WTC11 (cell line): ENCODE results near the gene KCTD16. TPM values are rescaled to one million over a fixed set of nuclear protein-coding genes. Genes with fewer than 3 reads are reported as not detected.

Experiments used
- ATAC-seq: fragments of 200-7000 bp; cut with Tn5 transposase; 2 replicates; pipeline ENCODE4 v1.10.0; 2021; ENCODE audit warnings: mild to moderate bottlenecking, moderate library complexity
- CTCF ChIA-PET: fragments of 300-600 bp; sonication (Branson Sonifier 250); formaldehyde crosslinking; loops from one replicate; lab custom pipeline; 2021; ENCODE audit warnings: antibody characterized with exemption; lab: Charles Lee
- POLR2A ChIA-PET: fragments of 350-600 bp; sonication (Branson Sonifier 250); formaldehyde crosslinking; loops from one replicate; lab custom pipeline; 2021; ENCODE audit warnings: antibody characterized with exemption; lab: Charles Lee
- DNase-seq: peaks from one replicate; pipeline ENCODE4 v3.0.0; 2021; ENCODE audit warnings: low spot score
- H3K27ac Mint-ChIP-seq: 2 replicates; pipeline ENCODE4 v1.8.0; 2021; ENCODE audit warnings: mixed read lengths
- H3K27me3 Mint-ChIP-seq: 2 replicates; pipeline ENCODE4 v1.8.0; 2021; ENCODE audit warnings: low read depth, mild to moderate bottlenecking, moderate library complexity, mixed read lengths
- H3K36me3 Mint-ChIP-seq: 2 replicates; pipeline ENCODE4 v1.8.0; 2021; ENCODE audit warnings: mixed read lengths
- H3K4me1 Mint-ChIP-seq: 2 replicates; pipeline ENCODE4 v1.8.0; 2022; ENCODE audit warnings: mixed read lengths
- H3K4me3 Mint-ChIP-seq: 2 replicates; pipeline ENCODE4 v1.8.0; 2021; ENCODE audit warnings: mild to moderate bottlenecking, moderate library complexity, mixed read lengths
- H3K9me3 Mint-ChIP-seq: 2 replicates; pipeline ENCODE4 v1.8.0; 2021; ENCODE audit warnings: mixed read lengths
- ARID4B ChIP-seq: sonication (generic); formaldehyde crosslinking; IDR thresholded peaks from 2 replicates; pipeline ENCODE4 v1.8.0; 2023; ENCODE audit warnings: missing genetic modification reagents, mild to moderate bottlenecking, borderline replicate concordance
- ATF3 ChIP-seq: sonication (generic); formaldehyde crosslinking; conservative IDR thresholded peaks from 2 replicates; pipeline ENCODE4 v1.8.1; 2022; ENCODE audit warnings: mild to moderate bottlenecking, missing genetic modification reagents
- CDX4 ChIP-seq: fragments of 250-450 bp; sonication (Bioruptor Pico); IDR thresholded peaks from 2 replicates; pipeline ENCODE4 v1.9.0; 2021; ENCODE audit warnings: moderate library complexity, mild to moderate bottlenecking, inconsistent platforms, borderline replicate concordance
- EMX1 ChIP-seq: fragments of 250-450 bp; sonication (Bioruptor Pico); IDR thresholded peaks from 2 replicates; pipeline ENCODE4 v1.8.0; 2021; ENCODE audit warnings: mild to moderate bottlenecking
- ERG ChIP-seq: fragments of 250-450 bp; sonication (Bioruptor Pico); IDR thresholded peaks from 2 replicates; pipeline ENCODE4 v1.8.0; 2021; ENCODE audit warnings: mild to moderate bottlenecking
- GTF2I ChIP-seq: fragments of 250-450 bp; sonication (Bioruptor Pico); conservative IDR thresholded peaks from 2 replicates; pipeline ENCODE4 v1.4.0; 2021; ENCODE audit warnings: mild to moderate bottlenecking
- JUN ChIP-seq: sonication (generic); formaldehyde crosslinking; IDR thresholded peaks from 2 replicates; pipeline ENCODE4 v1.8.0; 2023; ENCODE audit warnings: mild to moderate bottlenecking, missing genetic modification reagents
- NFATC4 ChIP-seq: fragments of 250-450 bp; sonication (Bioruptor Pico); IDR thresholded peaks from 2 replicates; pipeline ENCODE4 v1.9.0; 2021; ENCODE audit warnings: mild to moderate bottlenecking
- NFE2L1 ChIP-seq: sonication (generic); formaldehyde crosslinking; IDR thresholded peaks from 2 replicates; pipeline ENCODE4 v1.8.1; 2023; ENCODE audit warnings: missing genetic modification reagents
- NR1H2 ChIP-seq: sonication (generic); formaldehyde crosslinking; IDR thresholded peaks from 2 replicates; pipeline ENCODE4 v1.9.0; 2021; ENCODE audit warnings: mild to moderate bottlenecking, moderate library complexity, missing genetic modification reagents
- ZBTB43 ChIP-seq: sonication (generic); formaldehyde crosslinking; IDR thresholded peaks from 2 replicates; pipeline ENCODE4 v1.8.1; 2023; ENCODE audit warnings: mild to moderate bottlenecking, missing genetic modification reagents
- ZNF219 ChIP-seq: sonication (generic); formaldehyde crosslinking; IDR thresholded peaks from 2 replicates; pipeline ENCODE4 v1.8.0; 2023; ENCODE audit warnings: missing genetic modification reagents, mild to moderate bottlenecking, borderline replicate concordance
- ZNF281 ChIP-seq: sonication (generic); formaldehyde crosslinking; IDR thresholded peaks from 2 replicates; pipeline ENCODE4 v1.8.0; 2023; ENCODE audit warnings: mild to moderate bottlenecking, missing genetic modification reagents
- ZNF423 ChIP-seq: fragments of 250-450 bp; sonication (Bioruptor Pico); IDR thresholded peaks from 2 replicates; pipeline ENCODE4 v2.1.2; 2022; ENCODE audit warnings: mild to moderate bottlenecking, moderate library complexity
- ZNF425 ChIP-seq: fragments of 250-450 bp; sonication (Bioruptor Pico); conservative IDR thresholded peaks from 2 replicates; pipeline ENCODE4 v1.9.0; 2021; ENCODE audit warnings: mild to moderate bottlenecking
- ZNF512 ChIP-seq: sonication (generic); formaldehyde crosslinking; IDR thresholded peaks from 2 replicates; pipeline ENCODE4 v1.8.1; 2022; ENCODE audit warnings: missing genetic modification reagents, borderline replicate concordance
- ZSCAN18 ChIP-seq: fragments of 250-450 bp; sonication (Bioruptor Pico); IDR thresholded peaks from 2 replicates; pipeline ENCODE4 v2.1.2; 2022; ENCODE audit warnings: mild to moderate bottlenecking, moderate library complexity
- total RNA-seq: library from RNA; stranded (reverse); gene quantifications from 3 replicates; pipeline ENCODE4 v1.2.3, GENCODE V29; 2021

The KCTD16 gene
- total RNA-seq, 1 experiment from 2014 or later = 0.20 TPM

- TF ChIP-seq ZSCAN18 (CRISPR knock-in tag) (no peak), ZNF281 (CRISPR knock-in tag) (no peak), NFATC4 (CRISPR knock-in tag) (no peak), GTF2I (CRISPR knock-in tag) (no peak), NFE2L1 (CRISPR knock-in tag) (no peak), JUN (CRISPR knock-in tag) (no peak), ZNF219 (no peak), CDX4 (CRISPR knock-in tag) (no peak), ZNF423 (CRISPR knock-in tag) (no peak), ATF3 (CRISPR knock-in tag) (no peak), ERG (no peak), ZBTB43 (CRISPR knock-in tag) (no peak)
These were observed 56.8 kb downstream of the KCTD16 start (continued) for GRCh38 chr5:144227363-144227999.

GRCh38 chr5:144230806-144231205 lies 60.1 kb downstream of the KCTD16 start:
- no peaks in the 10 kb centered on the region for H3K4me1 Mint-ChIP-seq
- ChIA-PET CTCF (no interaction called here), POLR2A (no interaction called here)
- H3K36me3 Mint-ChIP-seq = no peaks in the 10 kb centered on the region
- ATAC-seq = no peak
- H3K27me3 Mint-ChIP-seq = no peaks in the 10 kb centered on the region
- no peak overlapping the region for H3K4me3 Mint-ChIP-seq
- H3K27ac Mint-ChIP-seq = no peak overlapping the region
- DNase-seq = no peak
- no peaks in the 10 kb centered on the region for H3K9me3 Mint-ChIP-seq
- TF ChIP-seq ARID4B (CRISPR knock-in tag) = no peak
- no peak for TF ChIP-seq NR1H2 (CRISPR knock-in tag)
- no peak for TF ChIP-seq EMX1 (CRISPR knock-in tag)
- TF ChIP-seq ZNF425 (CRISPR knock-in tag) = no peak
- TF ChIP-seq ERG = no peak
- no peak for TF ChIP-seq JUN (CRISPR knock-in tag)
- no peak for TF ChIP-seq ZNF512 (CRISPR knock-in tag)
